ENCODE results near the gene GPR183.
A peak's percentile ranks its signal among the peaks of the same experiment; 100 is the strongest.

The GPR183 gene

GRCh38 chr13:99339230-99339721 lies 32.1 kb upstream of the GPR183 start:
- DNase-seq: no peak

- DNase-seq: no peak
Observed at GRCh38 chr13:99335603-99336002, 28.4 kb upstream of the GPR183 start.

- DNase-seq: no peak
Observed at GRCh38 chr13:99335087-99335486, 27.9 kb upstream of the GPR183 start.

GRCh38 chr13:99334221-99334620 lies 27.0 kb upstream of the GPR183 start:
- no peak for DNase-seq

- no peak for DNase-seq
Observed at GRCh38 chr13:99332456-99332855, 25.3 kb upstream of the GPR183 start.

GRCh38 chr13:99331881-99332293 lies 24.7 kb upstream of the GPR183 start:
- no peak for DNase-seq

- DNase-seq: no peak
Observed at GRCh38 chr13:99330942-99331341, 23.7 kb upstream of the GPR183 start.

- DNase-seq: no peak
Observed at GRCh38 chr13:99329477-99329876, 22.3 kb upstream of the GPR183 start.

- no peak for DNase-seq
Observed at GRCh38 chr13:99327761-99328160, 20.6 kb upstream of the GPR183 start.

- no peak for DNase-seq
Observed at GRCh38 chr13:99327126-99327525, 19.9 kb upstream of the GPR183 start.

GRCh38 chr13:99326012-99326411 lies 18.8 kb upstream of the GPR183 start:
- no peak for DNase-seq

GRCh38 chr13:99323488-99323887 lies 16.3 kb upstream of the GPR183 start:
- no peak for DNase-seq

- DNase-seq: no peak
Observed at GRCh38 chr13:99322297-99323103, 15.3 kb upstream of the GPR183 start.

- DNase-seq: no peak
Observed at GRCh38 chr13:99321709-99322108, 14.5 kb upstream of the GPR183 start.

- no peak for DNase-seq
Observed at GRCh38 chr13:99320693-99321481, 13.7 kb upstream of the GPR183 start.

GRCh38 chr13:99316657-99317256 lies 9.6 kb upstream of the GPR183 start:
- no peak for DNase-seq

GRCh38 chr13:99316224-99316623 lies 9.0 kb upstream of the GPR183 start:
- DNase-seq: no peak

GRCh38 chr13:99315186-99315585 lies 8.0 kb upstream of the GPR183 start:
- DNase-seq: no peak

GRCh38 chr13:99314640-99315176 lies 7.5 kb upstream of the GPR183 start:
- no peak for DNase-seq

GRCh38 chr13:99313941-99314340 lies 6.7 kb upstream of the GPR183 start:
- DNase-seq: no peak

GRCh38 chr13:99313501-99313900 lies 6.3 kb upstream of the GPR183 start:
- DNase-seq: peak; percentile 7

- no peak for DNase-seq
Observed at GRCh38 chr13:99312493-99312883, 5.3 kb upstream of the GPR183 start.

- no peak for DNase-seq
Observed at GRCh38 chr13:99311748-99312492, 4.7 kb upstream of the GPR183 start.
